ENCODE data around the gene AP1G1. TPM values are rescaled to one million over a fixed set of nuclear protein-coding genes. Genes with fewer than 3 reads are reported as not detected.

AP1G1 gene
- total RNA-seq, 1 donor from 2014 or later: 121 TPM

DNA sequence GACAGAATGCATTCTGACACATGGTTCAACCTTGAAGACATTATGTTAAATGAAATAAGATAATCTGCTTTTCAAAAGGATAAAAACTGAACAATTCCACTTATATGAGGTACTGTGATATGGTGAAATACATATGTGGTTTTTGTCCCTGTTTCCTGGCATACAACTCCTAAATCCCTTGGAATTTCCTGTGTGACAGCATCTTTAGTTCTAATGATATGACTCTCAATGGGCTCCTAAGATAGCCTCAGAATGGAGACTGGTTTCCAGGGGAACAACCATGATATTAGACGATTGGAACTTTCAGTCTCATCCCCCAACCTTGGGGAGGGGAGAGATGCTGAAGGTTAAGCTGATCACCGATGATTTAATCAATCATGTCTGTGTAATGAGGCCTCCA, 46.4 kb downstream of the AP1G1 start:
- peak overlapping the region; percentile 36 for H3K27ac ChIP-seq (ENCODE audit: low read depth, low read length)
- Mint-ChIP-seq H3K27me3 (ENCODE audit: low read depth, unreplicated experiment) (no peaks in the 10 kb centered on the region), H3K4me3 (ENCODE audit: unreplicated experiment) (no peak overlapping the region), H3K27ac (ENCODE audit: unreplicated experiment) (peak overlapping the region; percentile 12), H3K36me3 (ENCODE audit: low read depth, unreplicated experiment) (peaks cover 4% of the 10 kb centered on the region), H3K9me3 (ENCODE audit: unreplicated experiment) (no peaks in the 10 kb centered on the region), H3K4me1 (ENCODE audit: low read depth, unreplicated experiment) (peaks cover 6% of the 10 kb centered on the region)
- peak overlapping the region; percentile 51 for H3K4me2 ChIP-seq (ENCODE audit: low read length)
- no peaks in the 10 kb centered on the region for H3K27me3 ChIP-seq (ENCODE audit: insufficient read depth, low read length)
- FAIRE-seq (peak; percentile 9), DNase-seq (ENCODE audit: low read depth) (peak; percentile 14)
- peaks cover 6% of the 10 kb centered on the region for H3K4me1 ChIP-seq (ENCODE audit: insufficient read depth, low read length)
- H3K79me2 ChIP-seq (ENCODE audit: insufficient read depth, low read length): peaks cover 6% of the 10 kb centered on the region
- no peak for TF ChIP-seq EZH2 (IDR thresholded peaks at IDR 0.05; ENCODE audit: insufficient read depth, low read length)
- TF ChIP-seq, protein P1, sequence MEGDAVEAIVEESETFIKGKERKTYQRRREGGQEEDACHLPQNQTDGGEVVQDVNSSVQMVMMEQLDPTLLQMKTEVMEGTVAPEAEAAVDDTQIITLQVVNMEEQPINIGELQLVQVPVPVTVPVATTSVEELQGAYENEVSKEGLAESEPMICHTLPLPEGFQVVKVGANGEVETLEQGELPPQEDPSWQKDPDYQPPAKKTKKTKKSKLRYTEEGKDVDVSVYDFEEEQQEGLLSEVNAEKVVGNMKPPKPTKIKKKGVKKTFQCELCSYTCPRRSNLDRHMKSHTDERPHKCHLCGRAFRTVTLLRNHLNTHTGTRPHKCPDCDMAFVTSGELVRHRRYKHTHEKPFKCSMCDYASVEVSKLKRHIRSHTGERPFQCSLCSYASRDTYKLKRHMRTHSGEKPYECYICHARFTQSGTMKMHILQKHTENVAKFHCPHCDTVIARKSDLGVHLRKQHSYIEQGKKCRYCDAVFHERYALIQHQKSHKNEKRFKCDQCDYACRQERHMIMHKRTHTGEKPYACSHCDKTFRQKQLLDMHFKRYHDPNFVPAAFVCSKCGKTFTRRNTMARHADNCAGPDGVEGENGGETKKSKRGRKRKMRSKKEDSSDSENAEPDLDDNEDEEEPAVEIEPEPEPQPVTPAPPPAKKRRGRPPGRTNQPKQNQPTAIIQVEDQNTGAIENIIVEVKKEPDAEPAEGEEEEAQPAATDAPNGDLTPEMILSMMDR (IDR thresholded peaks at IDR 0.05; ENCODE audit: insufficient read depth, low read depth, low read length): no peak
- H3K9me3 ChIP-seq (ENCODE audit: insufficient read depth, low read depth, low read length): no peaks in the 10 kb centered on the region
- peaks cover 30% of the 10 kb centered on the region for H3K36me3 ChIP-seq (ENCODE audit: insufficient read depth, low read length)
- H3K9ac ChIP-seq (ENCODE audit: low read length): no peak overlapping the region
- no peak overlapping the region for H3K4me3 ChIP-seq (ENCODE audit: insufficient read depth, low read depth, low read length)
- peaks cover 15% of the 10 kb centered on the region for H4K20me1 ChIP-seq (ENCODE audit: insufficient read depth, low read length)
- no peak overlapping the region for H2AFZ ChIP-seq (ENCODE audit: low read depth, low read length)

DNA sequence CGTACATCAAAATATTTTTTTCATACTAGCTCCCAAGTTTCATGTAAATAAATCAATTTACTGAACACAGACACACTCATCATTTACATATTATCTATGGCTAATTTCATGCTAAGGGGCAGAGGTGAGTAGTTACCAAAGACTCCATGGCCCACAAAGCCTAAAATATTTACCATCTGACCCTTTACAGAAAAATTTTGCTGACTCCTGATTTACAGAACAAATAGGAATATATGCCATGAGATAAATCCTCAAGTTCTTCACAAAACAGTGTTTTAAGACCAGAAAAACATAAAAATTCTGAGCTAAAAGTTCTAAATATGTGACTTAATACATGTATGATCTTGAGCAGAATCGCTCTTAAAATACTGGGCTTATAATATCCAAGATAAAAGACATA, 47.5 kb downstream of the AP1G1 start:
- H3K9ac ChIP-seq (ENCODE audit: low read length): no peak overlapping the region
- no peak for TF ChIP-seq EZH2 (IDR thresholded peaks at IDR 0.05; ENCODE audit: insufficient read depth, low read length)
- TF ChIP-seq, protein P1 (IDR thresholded peaks at IDR 0.05; ENCODE audit: insufficient read depth, low read depth, low read length): no peak
- H3K79me2 ChIP-seq (ENCODE audit: insufficient read depth, low read length): peaks cover 3% of the 10 kb centered on the region
- no peaks in the 10 kb centered on the region for H3K9me3 ChIP-seq (ENCODE audit: insufficient read depth, low read depth, low read length)
- peaks cover 32% of the 10 kb centered on the region for H3K36me3 ChIP-seq (ENCODE audit: insufficient read depth, low read length)
- no peak for DNase-seq (ENCODE audit: low read depth)
- peaks cover 6% of the 10 kb centered on the region for H3K4me1 ChIP-seq (ENCODE audit: insufficient read depth, low read length)
- H3K4me1 Mint-ChIP-seq (ENCODE audit: low read depth, unreplicated experiment): peaks cover 6% of the 10 kb centered on the region
- H3K36me3 Mint-ChIP-seq (ENCODE audit: low read depth, unreplicated experiment): peaks cover 4% of the 10 kb centered on the region
- H3K27ac Mint-ChIP-seq (ENCODE audit: unreplicated experiment): no peak overlapping the region
- H3K4me3 Mint-ChIP-seq (ENCODE audit: unreplicated experiment): no peak overlapping the region
- no peak overlapping the region for H2AFZ ChIP-seq (ENCODE audit: low read depth, low read length)
- H3K27me3 ChIP-seq (ENCODE audit: insufficient read depth, low read length): no peaks in the 10 kb centered on the region
- H3K4me2 ChIP-seq (ENCODE audit: low read length): no peak overlapping the region
- no peaks in the 10 kb centered on the region for H3K9me3 Mint-ChIP-seq (ENCODE audit: unreplicated experiment)
- H4K20me1 ChIP-seq (ENCODE audit: insufficient read depth, low read length): peaks cover 12% of the 10 kb centered on the region
- H3K27ac ChIP-seq (ENCODE audit: low read depth, low read length): no peak overlapping the region
- FAIRE-seq: no peak
- no peaks in the 10 kb centered on the region for H3K27me3 Mint-ChIP-seq (ENCODE audit: low read depth, unreplicated experiment)
- H3K4me3 ChIP-seq (ENCODE audit: insufficient read depth, low read depth, low read length): no peak overlapping the region

DNA sequence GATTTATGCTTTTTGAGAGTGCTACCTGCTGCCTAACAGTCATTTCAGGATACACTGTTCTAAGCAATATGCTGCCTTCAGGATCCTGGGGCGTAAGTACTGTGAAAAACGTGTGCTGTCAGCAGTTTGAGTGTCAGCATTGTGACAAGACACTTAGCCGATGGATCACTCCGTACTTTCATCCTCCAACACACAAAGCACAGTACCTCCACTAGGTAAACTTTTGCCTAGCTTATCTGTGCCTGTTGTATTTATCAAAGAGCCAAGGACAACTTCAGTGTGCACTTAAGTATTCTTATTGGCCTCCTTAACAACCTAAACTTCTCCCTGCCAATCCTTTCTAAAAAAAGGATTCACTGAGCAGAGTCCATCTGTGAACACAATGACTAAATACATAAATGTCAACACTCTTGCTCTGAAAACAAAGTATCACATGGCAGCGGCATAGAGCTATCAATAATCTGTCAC, 50.3 kb downstream of the AP1G1 start:
- Histone ChIP-seq H3K27me3 (ENCODE audit: insufficient read depth, low read length) (no peaks in the 10 kb centered on the region), H2AFZ (ENCODE audit: low read depth, low read length) (no peak overlapping the region), H3K36me3 (ENCODE audit: insufficient read depth, low read length) (peaks cover 47% of the 10 kb centered on the region), H3K79me2 (ENCODE audit: insufficient read depth, low read length) (no peaks in the 10 kb centered on the region), H3K4me3 (ENCODE audit: insufficient read depth, low read depth, low read length) (no peak overlapping the region), H3K4me1 (ENCODE audit: insufficient read depth, low read length) (peaks cover 6% of the 10 kb centered on the region), H3K4me2 (ENCODE audit: low read length) (no peak overlapping the region), H3K9ac (ENCODE audit: low read length) (no peak overlapping the region), H3K27ac (ENCODE audit: low read depth, low read length) (no peak overlapping the region), H3K9me3 (ENCODE audit: insufficient read depth, low read depth, low read length) (no peaks in the 10 kb centered on the region), H4K20me1 (ENCODE audit: insufficient read depth, low read length) (peaks cover 17% of the 10 kb centered on the region)
- no peak for TF ChIP-seq EZH2 (IDR thresholded peaks at IDR 0.05; ENCODE audit: insufficient read depth, low read length)
- TF ChIP-seq, protein P1 (IDR thresholded peaks at IDR 0.05; ENCODE audit: insufficient read depth, low read depth, low read length): no peak
- FAIRE-seq: no peak
- DNase-seq (ENCODE audit: low read depth): no peak
- H3K27ac Mint-ChIP-seq (ENCODE audit: unreplicated experiment): no peak overlapping the region
- no peaks in the 10 kb centered on the region for H3K27me3 Mint-ChIP-seq (ENCODE audit: low read depth, unreplicated experiment)
- H3K9me3 Mint-ChIP-seq (ENCODE audit: unreplicated experiment): no peaks in the 10 kb centered on the region
- H3K36me3 Mint-ChIP-seq (ENCODE audit: low read depth, unreplicated experiment): peaks cover 11% of the 10 kb centered on the region
- no peak overlapping the region for H3K4me3 Mint-ChIP-seq (ENCODE audit: unreplicated experiment)
- peaks cover 6% of the 10 kb centered on the region for H3K4me1 Mint-ChIP-seq (ENCODE audit: low read depth, unreplicated experiment)
